GM23338 (cell line): ENCODE data around the gene FAM83F. TPM values are rescaled to one million over a fixed set of nuclear protein-coding genes. Genes with fewer than 3 reads are reported as not detected.

Experiments used
- ATAC-seq: fragments of 200-7000 bp; cut with Tn5 transposase; 3 replicates; pipeline ENCODE4 v1.9.1; 2020
- DNase-seq: peaks from one replicate; pipeline ENCODE4 v3.0.0-alpha.2; 2015; ENCODE audit warnings: low spot score
- H2AFZ ChIP-seq: fragments of 200-600 bp; sonication (generic); 2 replicates; pipeline ENCODE4 v1.8.0; 2016; ENCODE audit warnings: antibody characterized with exemption, mild to moderate bottlenecking, moderate library complexity
- H3F3A ChIP-seq: fragments of 200-600 bp; sonication (generic); replicated peaks from 2 replicates; pipeline ENCODE4 v1.8.0; 2017; ENCODE audit warnings: antibody characterized with exemption, mixed run types, low read depth
- H3K27ac ChIP-seq: fragments of 200-600 bp; sonication (generic); 2 replicates; pipeline ENCODE4 v1.6.1; 2016; ENCODE audit warnings: low read depth
- H3K27me3 ChIP-seq: fragments of 200-600 bp; sonication (generic); 2 replicates; pipeline ENCODE4 v1.8.0; 2016; ENCODE audit warnings: mild to moderate bottlenecking, mixed run types, moderate library complexity; ENCODE audit not compliant: insufficient read depth
- H3K36me3 ChIP-seq: fragments of 200-600 bp; sonication (generic); 2 replicates; pipeline ENCODE4 v1.8.0; 2016; ENCODE audit warnings: mild to moderate bottlenecking; ENCODE audit not compliant: insufficient read depth
- H3K4me1 ChIP-seq: fragments of 200-600 bp; sonication (generic); 2 replicates; pipeline ENCODE4 v1.8.0; 2016; ENCODE audit warnings: mild to moderate bottlenecking, moderate library complexity; ENCODE audit not compliant: insufficient read depth
- H3K4me2 ChIP-seq: fragments of 200-600 bp; sonication (generic); 2 replicates; pipeline ENCODE4 v1.7.1; 2017; ENCODE audit warnings: mixed run types
- H3K4me3 ChIP-seq: fragments of 200-600 bp; sonication (generic); 2 replicates; pipeline ENCODE4 v1.6.1; 2016; ENCODE audit warnings: mixed run types
- H3K79me2 ChIP-seq: fragments of 200-600 bp; sonication (generic); replicated peaks from 2 replicates; pipeline ENCODE4 v1.8.0; 2017; ENCODE audit warnings: mild to moderate bottlenecking; ENCODE audit not compliant: insufficient read depth
- H3K9me2 ChIP-seq: fragments of 200-600 bp; sonication (generic); 2 replicates; pipeline ENCODE4 v1.8.0; 2017; ENCODE audit not compliant: insufficient read depth
- H4K20me1 ChIP-seq: fragments of 200-600 bp; sonication (generic); replicated peaks from 2 replicates; pipeline ENCODE4 v1.8.0; 2017; ENCODE audit warnings: mild to moderate bottlenecking; ENCODE audit not compliant: insufficient read depth
- H3K27ac Mint-ChIP-seq: 2 replicates; pipeline ENCODE4 v1.8.0; 2020; ENCODE audit warnings: inconsistent platforms, mild to moderate bottlenecking, moderate library complexity, mixed read lengths
- H3K27me3 Mint-ChIP-seq: 3 replicates; pipeline ENCODE4 v1.8.0; 2022; ENCODE audit warnings: low read depth, mild to moderate bottlenecking, moderate library complexity, mixed read lengths, inconsistent platforms; ENCODE audit not compliant: insufficient read depth, poor library complexity
- H3K36me3 Mint-ChIP-seq: 3 replicates; pipeline ENCODE4 v1.8.0; 2021; ENCODE audit warnings: low read depth, mild to moderate bottlenecking, inconsistent platforms, moderate library complexity, mixed read lengths
- H3K4me1 Mint-ChIP-seq: 3 replicates; pipeline ENCODE4 v1.8.0; 2020; ENCODE audit warnings: mild to moderate bottlenecking, inconsistent platforms, mixed read lengths
- H3K4me3 Mint-ChIP-seq: 3 replicates; pipeline ENCODE4 v1.8.0; 2021; ENCODE audit warnings: moderate library complexity, mild to moderate bottlenecking, inconsistent platforms, mixed read lengths
- H3K9me3 Mint-ChIP-seq: 3 replicates; pipeline ENCODE4 v1.8.0; 2020; ENCODE audit warnings: moderate library complexity, mild to moderate bottlenecking, inconsistent platforms, mixed read lengths
- CTCF ChIP-seq, 2 experiments: fragments of 200-600 bp in 1 of 2; sonication (generic) in 1 of 2; conservative IDR thresholded peaks; 2 replicates each; pipeline versions ENCODE4 v1.5.1 to v1.6.1; 2016 to 2017; ENCODE audit warnings: antibody characterized with exemption in 2 of 2, low read depth in 2 of 2, mild to moderate bottlenecking in 2 of 2, moderate library complexity in 1 of 2
- ETS1 ChIP-seq: IDR thresholded peaks from 2 replicates; pipeline ENCODE4 v1.6.1; 2016; ENCODE audit warnings: antibody characterized with exemption
- EZH2phosphoT487 ChIP-seq: fragments of 200-600 bp; sonication (generic); IDR thresholded peaks from one replicate; pipeline ENCODE4 v1.8.1; 2018; ENCODE audit warnings: antibody characterized with exemption; ENCODE audit not compliant: unreplicated experiment
- POLR2AphosphoS5 ChIP-seq: IDR thresholded peaks from 2 replicates; pipeline ENCODE4 v1.6.1; 2016; ENCODE audit warnings: antibody characterized with exemption, low read depth
- REST ChIP-seq: IDR thresholded peaks from one replicate; pipeline ENCODE4 v1.6.1; 2018; ENCODE audit warnings: antibody characterized with exemption; ENCODE audit not compliant: unreplicated experiment
- ZNF114 ChIP-seq: fragments of 250-450 bp; sonication (Bioruptor Pico); IDR thresholded peaks from 2 replicates; pipeline ENCODE4 v1.5.0; 2020; ENCODE audit warnings: mild to moderate bottlenecking, moderate library complexity
- ZNF331 ChIP-seq: fragments of 250-450 bp; sonication (Bioruptor Pico); IDR thresholded peaks from 2 replicates; pipeline ENCODE4 v1.5.0; 2020; ENCODE audit warnings: low read depth, mild to moderate bottlenecking, moderate library complexity
- ZNF462 ChIP-seq: fragments of 250-450 bp; sonication (Bioruptor Pico); IDR thresholded peaks from 2 replicates; pipeline ENCODE4 v1.5.0; 2020; ENCODE audit warnings: mild to moderate bottlenecking, moderate library complexity
- polyA plus RNA-seq: library from polyadenylated mRNA; unstranded; fragments of >200 nt; fragmentation: Nextera tagmentation; extraction: Ambion mirVana; gene quantifications from 2 replicates; pipeline ENCODE4 v1.2.1, GENCODE V29; 2016
- total RNA-seq: library from RNA; depleted of rRNA; stranded (reverse); fragments of >200 nt; shearing (Covaris generic); gene quantifications from 2 replicates; pipeline ENCODE4 v1.2.3, GENCODE V29; 2014

The FAM83F gene
- total and polyA plus RNA-seq, 2 experiments from 2014 or later = 3.7 to 15.9 TPM

GRCh38 chr22:40082184-40082583 lies 87.4 kb downstream of the FAM83F start:
- no peak overlapping the region for H3K4me3 ChIP-seq
- Mint-ChIP-seq H3K9me3 (no peaks in the 10 kb centered on the region; the same call in 2 of the 3 replicates), H3K36me3 (no peaks in the 10 kb centered on the region), H3K27me3 (no peaks in the 10 kb centered on the region), H3K27ac (no peak overlapping the region), H3K4me1 (peaks cover 7% of the 10 kb centered on the region), H3K4me3 (no peak overlapping the region)
- H4K20me1 ChIP-seq = peaks cover 10% of the 10 kb centered on the region
- TF ChIP-seq CTCF (conservative IDR thresholded peaks at IDR 0.05; ENCODE audit: low read depth in 2 of 2) (no peak), POLR2AphosphoS5 (no peak), ZNF114 (CRISPR knock-in tag) (no peak), ZNF462 (CRISPR knock-in tag) (no peak), ZNF331 (no peak), EZH2phosphoT487 (no peak), REST (no peak), ETS1 (no peak)
- no peaks in the 10 kb centered on the region for H3K36me3 ChIP-seq
- H3K27me3 ChIP-seq = no peaks in the 10 kb centered on the region
- no peak overlapping the region for H3K27ac ChIP-seq
- DNase-seq (no peak), ATAC-seq (no peak; the same call in 2 of the 3 replicates)
- no peak overlapping the region for H2AFZ ChIP-seq
- H3K4me1 ChIP-seq = peaks cover 14% of the 10 kb centered on the region
- peaks cover 34% of the 10 kb centered on the region for H3K79me2 ChIP-seq
- H3F3A ChIP-seq = no peaks in the 10 kb centered on the region
- H3K9me2 ChIP-seq = no peaks in the 10 kb centered on the region
- no peak overlapping the region for H3K4me2 ChIP-seq
